Measurements from ENCODE around the gene SCRT2. TPM values are rescaled to one million over a fixed set of nuclear protein-coding genes. Genes with fewer than 3 reads are reported as not detected.

SCRT2 gene
- total and polyA plus RNA-seq, 2 of the 8 experiments (the other 6 are each of a cell fraction or from before 2014, with no cell fraction given) = 0.12 to 0.34 TPM

GRCh38 chr20:637559-637958 is 38.0 kb downstream of the SCRT2 start (continued):
- TF ChIP-seq MAFK (IDR thresholded peaks at IDR 0.05; ENCODE audit: low read depth, low read length) = no peak
- TF ChIP-seq JUN (IDR thresholded peaks at IDR 0.05; ENCODE audit: low read depth, low read length) = no peak
